Astrocyte (in vitro differentiated cells and primary cell): ENCODE data around the gene CCDC15. TPM values are rescaled to one million over a fixed set of nuclear protein-coding genes. Genes with fewer than 3 reads are reported as not detected.

Experiments
- DNase-seq: peaks from one replicate; pipeline ENCODE4 v3.0.0-alpha.2; 2010; ENCODE audit warnings: low read depth
- FAIRE-seq: peaks from 2 replicates; lab custom pipeline; 2011; peaks lifted over from hg19 to GRCh38; lab: Jason Lieb, UNC
- H2AFZ ChIP-seq: 2 replicates; pipeline ENCODE4 v1.6.0; 2012; ENCODE audit warnings: low read depth, low read length, inconsistent platforms
- H3K27ac ChIP-seq: 2 replicates; pipeline ENCODE4 v1.5.1; 2011; ENCODE audit warnings: low read depth, low read length, inconsistent platforms
- H3K27me3 ChIP-seq: 2 replicates; pipeline ENCODE4 v1.6.0; 2011; ENCODE audit warnings: low read length, inconsistent platforms; ENCODE audit not compliant: insufficient read depth
- H3K36me3 ChIP-seq: 2 replicates; pipeline ENCODE4 v1.5.1; 2011; ENCODE audit warnings: low read length, inconsistent platforms; ENCODE audit not compliant: insufficient read depth
- H3K4me1 ChIP-seq: 2 replicates; pipeline ENCODE4 v1.5.1; 2011; ENCODE audit warnings: low read length, inconsistent platforms; ENCODE audit not compliant: insufficient read depth
- H3K4me2 ChIP-seq: 2 replicates; pipeline ENCODE4 v1.6.0; 2012; ENCODE audit warnings: low read length, inconsistent platforms
- H3K4me3 ChIP-seq: 2 replicates; pipeline ENCODE4 v1.5.1; 2011; ENCODE audit warnings: low read depth, mild to moderate bottlenecking, low read length, inconsistent platforms; ENCODE audit not compliant: insufficient read depth
- H3K79me2 ChIP-seq: 2 replicates; pipeline ENCODE4 v1.6.0; 2012; ENCODE audit warnings: mild to moderate bottlenecking, low read length, inconsistent platforms; ENCODE audit not compliant: insufficient read depth
- H3K9ac ChIP-seq: 2 replicates; pipeline ENCODE4 v1.6.0; 2012; ENCODE audit warnings: mild to moderate bottlenecking, low read length, inconsistent platforms
- H3K9me3 ChIP-seq: 2 replicates; pipeline ENCODE4 v1.5.1; 2012; ENCODE audit warnings: low read depth, mild to moderate bottlenecking, low read length, inconsistent platforms; ENCODE audit not compliant: insufficient read depth
- H4K20me1 ChIP-seq: 2 replicates; pipeline ENCODE4 v1.6.0; 2012; ENCODE audit warnings: low read length, inconsistent platforms; ENCODE audit not compliant: insufficient read depth
- H3K27ac Mint-ChIP-seq: one replicate; pipeline ENCODE4 v1.8.0; 2021; ENCODE audit warnings: mild to moderate bottlenecking, mixed read lengths; ENCODE audit not compliant: unreplicated experiment
- H3K27me3 Mint-ChIP-seq: one replicate; pipeline ENCODE4 v1.8.0; 2021; ENCODE audit warnings: low read depth, mixed read lengths; ENCODE audit not compliant: unreplicated experiment
- H3K36me3 Mint-ChIP-seq: one replicate; pipeline ENCODE4 v1.8.0; 2021; ENCODE audit warnings: low read depth, mixed read lengths; ENCODE audit not compliant: unreplicated experiment
- H3K4me1 Mint-ChIP-seq: one replicate; pipeline ENCODE4 v1.8.0; 2021; ENCODE audit warnings: low read depth, mixed read lengths; ENCODE audit not compliant: unreplicated experiment
- H3K4me3 Mint-ChIP-seq: one replicate; pipeline ENCODE4 v1.8.0; 2021; ENCODE audit warnings: mild to moderate bottlenecking, moderate library complexity, mixed read lengths; ENCODE audit not compliant: unreplicated experiment
- H3K9me3 Mint-ChIP-seq: one replicate; pipeline ENCODE4 v1.8.0; 2021; ENCODE audit warnings: mild to moderate bottlenecking, mixed read lengths; ENCODE audit not compliant: unreplicated experiment
- EZH2 ChIP-seq: IDR thresholded peaks from 2 replicates; pipeline ENCODE4 v1.6.1; 2012; ENCODE audit warnings: mild to moderate bottlenecking, low read length, inconsistent platforms; ENCODE audit not compliant: insufficient read depth
- total RNA-seq: library from RNA; stranded (reverse); gene quantifications from 2 replicates; pipeline ENCODE4 v1.2.1, GENCODE V29; 2021
- TF ChIP-seq, protein P1 (sequence below): IDR thresholded peaks from 2 replicates; pipeline ENCODE4 v1.5.1; 2011; ENCODE audit warnings: low read depth, mild to moderate bottlenecking, inconsistent platforms, low read length, moderate library complexity; ENCODE audit not compliant: insufficient read depth

Gene CCDC15
- total RNA-seq, 1 donor from 2014 or later, result 0.75 TPM

DNA sequence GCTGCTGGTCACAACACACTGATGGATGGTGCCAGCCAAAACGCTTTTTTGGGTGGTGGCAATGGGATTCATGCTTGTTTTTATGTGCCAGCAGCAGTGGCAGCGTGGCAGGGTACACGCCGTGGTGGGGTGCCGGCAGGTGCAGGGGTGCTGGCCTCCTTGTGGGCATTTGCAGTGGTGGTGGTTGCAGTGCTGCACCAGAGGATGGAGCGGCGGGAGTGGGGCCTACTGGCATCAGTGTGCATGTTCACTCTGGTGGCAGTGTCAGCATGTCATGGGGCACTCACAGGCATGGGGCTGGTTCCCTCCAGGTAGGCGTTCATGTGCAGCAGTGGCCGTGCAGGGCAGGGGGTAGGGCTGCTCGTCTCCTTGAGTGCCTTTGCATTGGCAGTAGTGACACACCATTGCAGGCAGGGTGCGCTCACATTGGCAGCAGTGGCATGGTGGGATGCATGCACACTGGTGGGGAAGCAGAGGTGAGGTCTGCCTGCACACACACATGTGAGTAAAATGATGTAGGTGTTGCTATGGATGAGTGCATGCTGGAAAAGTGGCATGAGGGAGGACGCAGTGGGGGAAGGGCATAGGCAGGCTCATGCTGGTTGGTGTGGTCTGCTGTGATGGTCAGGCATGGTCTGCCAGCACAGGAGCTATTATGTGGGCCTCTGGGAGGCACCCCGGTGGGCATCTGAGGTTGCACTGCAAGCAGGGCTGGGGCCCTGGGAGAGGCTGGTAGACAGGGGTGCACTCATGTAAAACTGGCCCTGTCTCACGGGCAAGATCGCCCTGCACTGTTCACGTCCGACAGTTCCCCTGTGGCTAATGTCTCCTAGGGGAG is 29.9 kb downstream of the CCDC15 start:
- TF ChIP-seq EZH2, result no peak
- TF ChIP-seq, protein P1, sequence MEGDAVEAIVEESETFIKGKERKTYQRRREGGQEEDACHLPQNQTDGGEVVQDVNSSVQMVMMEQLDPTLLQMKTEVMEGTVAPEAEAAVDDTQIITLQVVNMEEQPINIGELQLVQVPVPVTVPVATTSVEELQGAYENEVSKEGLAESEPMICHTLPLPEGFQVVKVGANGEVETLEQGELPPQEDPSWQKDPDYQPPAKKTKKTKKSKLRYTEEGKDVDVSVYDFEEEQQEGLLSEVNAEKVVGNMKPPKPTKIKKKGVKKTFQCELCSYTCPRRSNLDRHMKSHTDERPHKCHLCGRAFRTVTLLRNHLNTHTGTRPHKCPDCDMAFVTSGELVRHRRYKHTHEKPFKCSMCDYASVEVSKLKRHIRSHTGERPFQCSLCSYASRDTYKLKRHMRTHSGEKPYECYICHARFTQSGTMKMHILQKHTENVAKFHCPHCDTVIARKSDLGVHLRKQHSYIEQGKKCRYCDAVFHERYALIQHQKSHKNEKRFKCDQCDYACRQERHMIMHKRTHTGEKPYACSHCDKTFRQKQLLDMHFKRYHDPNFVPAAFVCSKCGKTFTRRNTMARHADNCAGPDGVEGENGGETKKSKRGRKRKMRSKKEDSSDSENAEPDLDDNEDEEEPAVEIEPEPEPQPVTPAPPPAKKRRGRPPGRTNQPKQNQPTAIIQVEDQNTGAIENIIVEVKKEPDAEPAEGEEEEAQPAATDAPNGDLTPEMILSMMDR, result no peak
- Histone ChIP-seq H3K27ac (no peak overlapping the region), H3K4me3 (no peak overlapping the region), H3K36me3 (no peaks in the 10 kb centered on the region), H3K79me2 (no peaks in the 10 kb centered on the region), H3K4me2 (no peak overlapping the region), H2AFZ (no peak overlapping the region), H4K20me1 (no peaks in the 10 kb centered on the region), H3K4me1 (no peaks in the 10 kb centered on the region), H3K9ac (no peak overlapping the region), H3K27me3 (no peaks in the 10 kb centered on the region), H3K9me3 (no peaks in the 10 kb centered on the region)
- no peak overlapping the region for H3K4me3 Mint-ChIP-seq
- H3K27ac Mint-ChIP-seq, result no peak overlapping the region
- no peaks in the 10 kb centered on the region for H3K36me3 Mint-ChIP-seq
- H3K27me3 Mint-ChIP-seq, result no peaks in the 10 kb centered on the region
- DNase-seq, result no peak
- peaks cover 10% of the 10 kb centered on the region for H3K9me3 Mint-ChIP-seq
- H3K4me1 Mint-ChIP-seq, result no peaks in the 10 kb centered on the region
- no peak for FAIRE-seq

DNA sequence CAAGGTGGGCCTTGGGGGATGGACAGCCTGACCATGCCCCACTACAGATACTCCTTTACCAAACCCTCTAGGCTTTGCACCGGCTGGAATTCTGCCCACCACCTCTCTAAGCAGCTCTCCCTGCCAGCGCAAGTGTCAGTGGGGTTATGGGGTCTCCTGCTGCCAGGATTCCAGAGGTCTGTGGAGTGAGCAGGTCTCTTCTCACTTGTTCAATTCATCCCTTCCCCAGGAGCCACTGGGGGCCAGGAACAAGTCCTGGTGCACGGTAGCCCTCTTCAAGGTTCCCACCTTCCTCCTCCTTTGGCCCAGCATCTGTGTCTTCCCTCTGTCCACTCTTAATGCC is 30.5 kb downstream of the CCDC15 start:
- Histone ChIP-seq H3K4me3 (no peak overlapping the region), H3K79me2 (no peaks in the 10 kb centered on the region), H2AFZ (no peak overlapping the region), H4K20me1 (no peaks in the 10 kb centered on the region), H3K4me2 (no peak overlapping the region), H3K27me3 (no peaks in the 10 kb centered on the region), H3K9ac (no peak overlapping the region), H3K9me3 (no peaks in the 10 kb centered on the region), H3K36me3 (no peaks in the 10 kb centered on the region), H3K4me1 (no peaks in the 10 kb centered on the region), H3K27ac (no peak overlapping the region)
- FAIRE-seq, result no peak
- TF ChIP-seq, protein P1, result no peak
- TF ChIP-seq EZH2, result no peak
- Mint-ChIP-seq H3K27ac (no peak overlapping the region), H3K4me3 (no peak overlapping the region), H3K27me3 (no peaks in the 10 kb centered on the region), H3K36me3 (no peaks in the 10 kb centered on the region), H3K9me3 (peaks cover 9% of the 10 kb centered on the region), H3K4me1 (no peaks in the 10 kb centered on the region)
- no peak for DNase-seq

DNA sequence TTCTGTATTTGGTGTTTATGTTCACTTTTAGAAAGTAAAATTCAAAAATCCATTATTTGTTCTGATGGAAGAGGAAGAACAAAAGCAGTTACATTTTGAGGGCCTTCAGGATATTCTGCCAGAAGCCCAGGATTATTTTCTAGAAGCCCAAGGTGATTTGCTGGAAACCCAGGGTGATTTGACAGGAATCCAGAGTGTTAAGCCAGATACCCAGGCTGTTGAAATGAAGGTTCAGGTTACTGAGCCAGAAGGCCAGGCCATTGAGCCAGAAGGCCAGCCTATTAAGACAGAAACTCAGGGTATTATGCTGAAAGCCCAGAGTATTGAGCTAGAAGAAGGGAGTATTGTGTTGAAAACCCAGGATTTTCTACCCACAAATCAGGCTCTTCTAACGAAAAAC is 33.1 kb downstream of the CCDC15 start:
- no peaks in the 10 kb centered on the region for H3K79me2 ChIP-seq
- no peaks in the 10 kb centered on the region for H3K9me3 ChIP-seq
- TF ChIP-seq, protein P1, result no peak
- no peak for TF ChIP-seq EZH2
- no peak overlapping the region for H3K27ac ChIP-seq
- no peak for FAIRE-seq
- H3K36me3 Mint-ChIP-seq, result no peaks in the 10 kb centered on the region
- no peaks in the 10 kb centered on the region for H3K4me1 Mint-ChIP-seq
- no peaks in the 10 kb centered on the region for H4K20me1 ChIP-seq
- H3K4me2 ChIP-seq, result no peak overlapping the region
- H3K27me3 Mint-ChIP-seq, result no peaks in the 10 kb centered on the region
- peaks cover 2% of the 10 kb centered on the region for H3K36me3 ChIP-seq
- H3K9ac ChIP-seq, result no peak overlapping the region
- no peak for DNase-seq
- H2AFZ ChIP-seq, result no peak overlapping the region
- H3K27me3 ChIP-seq, result no peaks in the 10 kb centered on the region
- no peaks in the 10 kb centered on the region for H3K4me1 ChIP-seq
- H3K27ac Mint-ChIP-seq, result no peak overlapping the region
- H3K9me3 Mint-ChIP-seq, result no peaks in the 10 kb centered on the region
- no peak overlapping the region for H3K4me3 Mint-ChIP-seq
- no peak overlapping the region for H3K4me3 ChIP-seq
